IMR-90 (cell line): Measurements from ENCODE around the gene OTUD4. TPM values are rescaled to one million over a fixed set of nuclear protein-coding genes. Genes with fewer than 3 reads are reported as not detected.

Experiments used
- ATAC-seq: fragments of 200-7000 bp; cut with Tn5 transposase; 2 replicates; pipeline ENCODE4 v1.9.1; 2020; ENCODE audit warnings: low read depth, mild to moderate bottlenecking, moderate library complexity
- BruUV-seq: library from RNA; stranded (reverse); fragments of 400-500 nt; replicated peaks from 2 replicates; lab custom pipeline; 2021; lab: Mats Ljungman, UMichigan
- CTCF ChIA-PET: fragments of 300-600 bp; formaldehyde crosslinking; extraction: SDS; loops from one replicate; lab custom pipeline; 2021; ENCODE audit warnings: antibody characterized with exemption; lab: Yijun Ruan, JAX
- POLR2A ChIA-PET: fragments of 300-600 bp; sonication (Branson Sonifier 250); formaldehyde crosslinking; loops from one replicate; lab custom pipeline; 2022; ENCODE audit warnings: antibody characterized with exemption; ENCODE audit not compliant: unreplicated experiment; lab: Charles Lee
- DNase-seq: peaks from one replicate; pipeline ENCODE4 v3.0.0; 2013
- H2AFZ ChIP-seq: replicated peaks from 2 replicates; pipeline ENCODE3; 2013; ENCODE audit warnings: low read length, mild to moderate bottlenecking; ENCODE audit not compliant: poor library complexity
- H2AK5ac ChIP-seq: 2 replicates; pipeline ENCODE4 v1.6.1; 2013; ENCODE audit warnings: low read depth, low read length, inconsistent platforms
- H2AK9ac ChIP-seq: replicated peaks from 2 replicates; pipeline ENCODE3; 2013; ENCODE audit warnings: mild to moderate bottlenecking, low read depth, low read length, moderate library complexity; ENCODE audit not compliant: poor library complexity
- H2BK120ac ChIP-seq: 2 replicates; pipeline ENCODE4 v1.6.1; 2013; ENCODE audit warnings: low read depth, low read length, inconsistent platforms
- H2BK15ac ChIP-seq: 3 replicates; pipeline ENCODE4 v1.6.1; 2013; ENCODE audit warnings: low read depth, low read length, inconsistent platforms
- H2BK20ac ChIP-seq: 2 replicates; pipeline ENCODE4 v1.6.1; 2013; ENCODE audit warnings: low read depth, mild to moderate bottlenecking, inconsistent platforms, low read length, moderate library complexity
- H2BK5ac ChIP-seq: 2 replicates; pipeline ENCODE4 v1.6.1; 2013; ENCODE audit warnings: mild to moderate bottlenecking, low read depth, low read length, inconsistent platforms; ENCODE audit not compliant: poor library complexity, severe bottlenecking
- H3K14ac ChIP-seq: replicated peaks from 2 replicates; pipeline ENCODE4 v1.6.1; 2013; ENCODE audit warnings: low read depth, low read length, inconsistent platforms
- H3K18ac ChIP-seq: 2 replicates; pipeline ENCODE4 v1.6.1; 2013; ENCODE audit warnings: low read depth, low read length, control low read depth
- H3K23ac ChIP-seq: 2 replicates; pipeline ENCODE4 v1.6.1; 2013; ENCODE audit warnings: low read depth, low read length, inconsistent platforms
- H3K27ac ChIP-seq: 2 replicates; pipeline ENCODE4 v1.5.1; 2013; ENCODE audit warnings: mild to moderate bottlenecking, control low read depth, low read length; ENCODE audit not compliant: insufficient read depth
- H3K27me3 ChIP-seq: 2 replicates; pipeline ENCODE4 v1.6.1; 2013; ENCODE audit warnings: low read length; ENCODE audit not compliant: control insufficient read depth, insufficient read depth
- H3K36me3 ChIP-seq: 2 replicates; pipeline ENCODE4 v1.6.1; 2013; ENCODE audit warnings: low read length, mixed read lengths; ENCODE audit not compliant: control insufficient read depth, insufficient read depth
- H3K4ac ChIP-seq: 2 replicates; pipeline ENCODE4 v1.6.1; 2013; ENCODE audit warnings: low read depth, low read length, inconsistent platforms
- H3K4me1 ChIP-seq: 2 replicates; pipeline ENCODE4 v1.6.1; 2013; ENCODE audit warnings: low read length, mixed read lengths; ENCODE audit not compliant: control insufficient read depth, insufficient read depth
- H3K4me2 ChIP-seq: 2 replicates; pipeline ENCODE4 v1.6.1; 2013; ENCODE audit warnings: low read depth, mild to moderate bottlenecking, control low read depth, low read length, moderate library complexity
- H3K4me3 ChIP-seq: 2 replicates; pipeline ENCODE4 v1.5.1; 2013; ENCODE audit warnings: low read depth, mild to moderate bottlenecking, control low read depth, low read length, moderate library complexity; ENCODE audit not compliant: insufficient read depth
- H3K56ac ChIP-seq: 2 replicates; pipeline ENCODE4 v1.6.1; 2013; ENCODE audit warnings: low read length, inconsistent platforms; ENCODE audit not compliant: insufficient read depth; ENCODE audit errors: extremely low read depth
- H3K79me1 ChIP-seq, 2 experiments: 2 replicates each; pipeline ENCODE4 v1.6.1; 2013; ENCODE audit warnings: low read length in 2 of 2, inconsistent platforms in 1 of 2, low read depth in 1 of 2
- H3K9ac ChIP-seq: 2 replicates; pipeline ENCODE4 v1.6.1; 2013; ENCODE audit warnings: low read depth, low read length, control low read depth
- H3K9me1 ChIP-seq: 2 replicates; pipeline ENCODE4 v1.6.1; 2013; ENCODE audit warnings: low read length, inconsistent platforms; ENCODE audit not compliant: insufficient read depth
- H3K9me3 ChIP-seq: 2 replicates; pipeline ENCODE4 v1.6.1; 2013; ENCODE audit warnings: low read length; ENCODE audit not compliant: control insufficient read depth, insufficient read depth
- H4K20me1 ChIP-seq: 2 replicates; pipeline ENCODE4 v1.6.1; 2013; ENCODE audit warnings: low read length, inconsistent platforms; ENCODE audit not compliant: insufficient read depth
- H4K5ac ChIP-seq: 2 replicates; pipeline ENCODE4 v1.6.1; 2013; ENCODE audit warnings: mild to moderate bottlenecking, low read depth, low read length, control low read depth
- H4K8ac ChIP-seq, 2 experiments: 2 replicates each; pipeline ENCODE4 v1.6.1; 2013; ENCODE audit warnings: low read depth in 2 of 2, low read length in 2 of 2, control low read depth in 1 of 2, inconsistent platforms in 1 of 2
- H4K91ac ChIP-seq: 2 replicates; pipeline ENCODE4 v1.6.1; 2013; ENCODE audit warnings: low read depth, low read length, inconsistent platforms; ENCODE audit not compliant: insufficient read depth
- CEBPB ChIP-seq: IDR thresholded peaks from 2 replicates; pipeline ENCODE4 v1.6.1; 2012; ENCODE audit warnings: low read depth, low read length, improper control_type of control experiment
- FOS ChIP-seq: fragments of 150-350 bp; IDR thresholded peaks from 2 replicates; pipeline ENCODE4 v1.6.1; 2016; ENCODE audit warnings: low read depth, low read length
- MAFK ChIP-seq: IDR thresholded peaks from 2 replicates; pipeline ENCODE4 v1.6.1; 2012; ENCODE audit warnings: low read depth, low read length, improper control_type of control experiment
- MAZ ChIP-seq: IDR thresholded peaks from 2 replicates; pipeline ENCODE4 v1.6.1; 2012; ENCODE audit warnings: low read depth, mild to moderate bottlenecking, low read length, improper control_type of control experiment, moderate library complexity, borderline replicate concordance
- POLR2A ChIP-seq: IDR thresholded peaks from 2 replicates; pipeline ENCODE4 v1.6.1; 2012; ENCODE audit warnings: mild to moderate bottlenecking, low read depth, low read length
- RAD21 ChIP-seq: IDR thresholded peaks from 2 replicates; pipeline ENCODE4 v1.6.1; 2012; ENCODE audit warnings: low read length, improper control_type of control experiment
- RFX5 ChIP-seq: IDR thresholded peaks from 2 replicates; pipeline ENCODE4 v1.8.0; 2012; ENCODE audit warnings: low read depth, mild to moderate bottlenecking, low read length, moderate library complexity
- WGBS, 2 experiments: methylation state at CpG; one replicate each; pipeline versions ENCODE4 v1.1.5 to v1.1.7; 2013; ENCODE audit warnings: missing lambda C conversion rate in 2 of 2; ENCODE audit not compliant: insufficient read length in 1 of 2; ENCODE audit errors: extremely low coverage in 2 of 2; 5-methylcytosine and 5-hydroxymethylcytosine counted together
- dilution Hi-C: fragments of 300-500 bp; cut with HindIII; formaldehyde crosslinking; loops from one replicate; pipeline ENCODE4 v1.14.3; 2018; ENCODE audit warnings: low sequenced_read_pairs; ENCODE audit not compliant: unreplicated experiment
- in situ Hi-C: fragments of 300-500 bp; cut with MboI; formaldehyde crosslinking; loops from 3 replicates; pipeline ENCODE4 v1.14.3; 2019; ENCODE audit warnings: low sequenced_read_pairs, inconsistent platforms, mixed read lengths
- intact Hi-C: fragments of 100-400 bp; cut with micrococcal nuclease; formaldehyde crosslinking; loops from 2 replicates; pipeline ENCODE4 v1.10.0; 2022
- polyA plus RNA-seq, 3 experiments: library from polyadenylated mRNA; depleted of rRNA; stranded (reverse); fragments of >200 nt; gene quantifications; 2 replicates each; pipeline ENCODE4 v1.2.3, GENCODE V29; 2012; ENCODE audit warnings: low replicate concordance in 1 of 3
- total RNA-seq: library from RNA; depleted of rRNA; stranded (reverse); fragments of >200 nt; gene quantifications from 2 replicates; pipeline ENCODE4 v1.2.3, GENCODE V29; 2012
- TF ChIP-seq, protein P1 (sequence below): conservative IDR thresholded peaks from 2 replicates; pipeline ENCODE4 v1.5.1; 2012; ENCODE audit warnings: mild to moderate bottlenecking, low read depth, low read length, improper control_type of control experiment
- TF ChIP-seq, protein P2 (sequence below): fragments of 150-350 bp; IDR thresholded peaks from 2 replicates; pipeline ENCODE4 v1.6.1; 2016; ENCODE audit warnings: low read depth, mild to moderate bottlenecking, low read length, moderate library complexity, borderline replicate concordance

The OTUD4 gene
- total and polyA plus RNA-seq, 2 of the 4 experiments (the other 2 are of a cell fraction), result 11.0 to 12.4 TPM

DNA sequence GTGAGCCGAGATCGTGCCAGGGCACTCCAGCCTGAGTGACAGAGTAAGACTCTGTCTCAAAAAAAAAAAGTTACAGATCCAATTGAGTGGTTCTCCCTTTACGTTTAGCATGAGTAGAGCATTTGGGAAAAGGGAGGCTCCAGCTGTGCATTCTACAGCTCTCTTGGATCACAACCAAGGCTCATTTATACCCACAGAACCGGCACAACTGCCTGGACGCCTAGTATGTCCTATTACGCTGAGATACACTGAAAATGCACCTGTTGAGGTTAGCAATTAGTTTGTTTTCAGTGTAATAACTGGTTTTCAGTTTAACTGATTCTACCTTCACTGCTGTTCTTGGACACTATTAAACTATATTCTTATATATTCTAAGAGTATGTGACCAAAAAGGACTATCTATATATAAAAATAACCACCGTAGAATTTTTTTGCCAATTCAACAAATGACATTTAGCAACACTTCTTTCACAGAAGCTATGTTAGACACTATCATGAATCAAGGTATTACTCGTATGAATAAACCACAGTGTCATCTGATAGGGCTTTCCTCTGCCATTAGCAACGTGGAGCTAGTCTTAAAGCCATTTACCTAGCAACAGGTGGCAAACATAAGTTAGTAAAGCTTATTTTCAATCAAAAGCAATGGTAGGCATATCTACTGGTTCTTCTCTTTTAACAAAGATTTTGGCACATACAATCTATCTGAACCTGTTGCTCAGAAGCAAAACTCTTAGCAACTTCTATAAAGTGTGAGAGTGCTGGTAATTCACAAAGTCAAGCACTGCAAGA is 3.6 kb downstream of the OTUD4 start:
- H3K27ac ChIP-seq, result peak overlapping the region; percentile 58; the same call in 1 of the 2 replicates
- dilution Hi-C loops (no loop called here), intact Hi-C loops (loop anchor here (10.0 kb wide), 1 partner anchor 628 kb away; no protein-coding TSS in a partner anchor)

More for the DNA sequence above, 3.6 kb downstream of the OTUD4 start:
- no peak overlapping the region for H3K14ac ChIP-seq
- H3K27me3 ChIP-seq, result no peaks in the 10 kb centered on the region
- ATAC-seq, result no peak
- no CpG with 5 or more reads among the region's 9 CpGs for WGBS, 2 experiments
- BruUV-seq, result no TSS peak
- ChIA-PET POLR2A (no interaction called here), CTCF (interaction anchor here (0.6 kb wide), 1 partner anchor 15 kb away, joined by 3 read pairs; no protein-coding TSS in a partner anchor)
- H3K9ac ChIP-seq, result no peak overlapping the region; the same call in 1 of the 2 replicates
- H3K4me1 ChIP-seq, result peaks cover 1% of the 10 kb centered on the region; the same call in 1 of the 2 replicates
- in situ Hi-C loops, result no loop called here
- H2AK9ac ChIP-seq, result no peak overlapping the region
- no peak overlapping the region for H3K56ac ChIP-seq
- peaks cover 7 to 25% of the 10 kb centered on the region in 2 experiments for H3K79me1 ChIP-seq
- H4K91ac ChIP-seq, result no peak overlapping the region
- peaks cover 5% of the 10 kb centered on the region; the same call in 1 of the 2 replicates for H3K9me1 ChIP-seq
- H3K9me3 ChIP-seq, result no peaks in the 10 kb centered on the region
- TF ChIP-seq MAZ (no peak), RFX5 (no peak), CEBPB (no peak), FOS (no peak), POLR2A (no peak), MAFK (no peak), RAD21 (no peak)
- TF ChIP-seq, protein P1, sequence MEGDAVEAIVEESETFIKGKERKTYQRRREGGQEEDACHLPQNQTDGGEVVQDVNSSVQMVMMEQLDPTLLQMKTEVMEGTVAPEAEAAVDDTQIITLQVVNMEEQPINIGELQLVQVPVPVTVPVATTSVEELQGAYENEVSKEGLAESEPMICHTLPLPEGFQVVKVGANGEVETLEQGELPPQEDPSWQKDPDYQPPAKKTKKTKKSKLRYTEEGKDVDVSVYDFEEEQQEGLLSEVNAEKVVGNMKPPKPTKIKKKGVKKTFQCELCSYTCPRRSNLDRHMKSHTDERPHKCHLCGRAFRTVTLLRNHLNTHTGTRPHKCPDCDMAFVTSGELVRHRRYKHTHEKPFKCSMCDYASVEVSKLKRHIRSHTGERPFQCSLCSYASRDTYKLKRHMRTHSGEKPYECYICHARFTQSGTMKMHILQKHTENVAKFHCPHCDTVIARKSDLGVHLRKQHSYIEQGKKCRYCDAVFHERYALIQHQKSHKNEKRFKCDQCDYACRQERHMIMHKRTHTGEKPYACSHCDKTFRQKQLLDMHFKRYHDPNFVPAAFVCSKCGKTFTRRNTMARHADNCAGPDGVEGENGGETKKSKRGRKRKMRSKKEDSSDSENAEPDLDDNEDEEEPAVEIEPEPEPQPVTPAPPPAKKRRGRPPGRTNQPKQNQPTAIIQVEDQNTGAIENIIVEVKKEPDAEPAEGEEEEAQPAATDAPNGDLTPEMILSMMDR, result no peak
- TF ChIP-seq, protein P2, sequence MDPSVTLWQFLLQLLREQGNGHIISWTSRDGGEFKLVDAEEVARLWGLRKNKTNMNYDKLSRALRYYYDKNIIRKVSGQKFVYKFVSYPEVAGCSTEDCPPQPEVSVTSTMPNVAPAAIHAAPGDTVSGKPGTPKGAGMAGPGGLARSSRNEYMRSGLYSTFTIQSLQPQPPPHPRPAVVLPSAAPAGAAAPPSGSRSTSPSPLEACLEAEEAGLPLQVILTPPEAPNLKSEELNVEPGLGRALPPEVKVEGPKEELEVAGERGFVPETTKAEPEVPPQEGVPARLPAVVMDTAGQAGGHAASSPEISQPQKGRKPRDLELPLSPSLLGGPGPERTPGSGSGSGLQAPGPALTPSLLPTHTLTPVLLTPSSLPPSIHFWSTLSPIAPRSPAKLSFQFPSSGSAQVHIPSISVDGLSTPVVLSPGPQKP, result no peak
- H3K36me3 ChIP-seq, result peaks cover 5% of the 10 kb centered on the region
- no peak overlapping the region for H2BK120ac ChIP-seq
- no peak overlapping the region for H2BK15ac ChIP-seq
- H3K23ac ChIP-seq, result peak overlapping the region; percentile 59; the same call in 1 of the 2 replicates
- H3K4me2 ChIP-seq, result peak overlapping the region; percentile 100; the same call in 1 of the 2 replicates
- H2BK20ac ChIP-seq, result no peak overlapping the region
- no peak overlapping the region for H3K18ac ChIP-seq
- no peak overlapping the region for H3K4me3 ChIP-seq
- no peak overlapping the region for H2AK5ac ChIP-seq
- H3K4ac ChIP-seq, result no peak overlapping the region
- DNase-seq, result peak; percentile 24
- H4K5ac ChIP-seq, result no peak overlapping the region
- no peak overlapping the region for H4K8ac ChIP-seq
- peaks cover 6% of the 10 kb centered on the region for H4K20me1 ChIP-seq
- H2AFZ ChIP-seq, result no peak overlapping the region
- H2BK5ac ChIP-seq, result peak overlapping the region; percentile 31
